Fibroblast of lung (primary cell): ENCODE results near the gene RPS21.

Experiments used
- EZH2 ChIP-seq: IDR thresholded peaks from 2 replicates; pipeline ENCODE4 v1.5.1; 2012; ENCODE audit warnings: low read length, control low read depth, mild to moderate bottlenecking; ENCODE audit errors: missing control alignments
- TF ChIP-seq, protein P1 (sequence below), 2 donors: IDR thresholded peaks in 1 of 2; conservative IDR thresholded peaks in 1 of 2; 1 replicate in 1 of 2; 2 replicates in 1 of 2; pipeline ENCODE4 v1.5.1; 2011 to 2012; ENCODE audit warnings: low read length in 2 of 2, control low read depth in 1 of 2, inconsistent platforms in 1 of 2, low read depth in 1 of 2, mild to moderate bottlenecking in 1 of 2

DNA sequence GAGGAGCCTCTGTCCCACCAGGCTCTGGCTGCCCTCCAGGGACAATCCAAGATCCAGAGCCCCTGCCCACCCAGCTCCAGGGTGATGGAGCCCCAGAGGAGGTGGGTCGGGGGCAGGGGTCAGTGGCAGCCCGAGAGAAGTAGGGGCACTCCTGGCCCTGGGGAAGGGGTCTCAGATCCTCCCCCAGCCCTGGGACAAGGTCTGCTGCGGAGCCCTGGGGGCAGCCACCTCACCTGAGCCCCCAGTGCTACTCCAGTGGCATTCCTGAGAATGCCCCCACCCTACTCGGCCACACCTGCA, 17.1 kb upstream of the RPS21 start:
- TF ChIP-seq, protein P1, sequence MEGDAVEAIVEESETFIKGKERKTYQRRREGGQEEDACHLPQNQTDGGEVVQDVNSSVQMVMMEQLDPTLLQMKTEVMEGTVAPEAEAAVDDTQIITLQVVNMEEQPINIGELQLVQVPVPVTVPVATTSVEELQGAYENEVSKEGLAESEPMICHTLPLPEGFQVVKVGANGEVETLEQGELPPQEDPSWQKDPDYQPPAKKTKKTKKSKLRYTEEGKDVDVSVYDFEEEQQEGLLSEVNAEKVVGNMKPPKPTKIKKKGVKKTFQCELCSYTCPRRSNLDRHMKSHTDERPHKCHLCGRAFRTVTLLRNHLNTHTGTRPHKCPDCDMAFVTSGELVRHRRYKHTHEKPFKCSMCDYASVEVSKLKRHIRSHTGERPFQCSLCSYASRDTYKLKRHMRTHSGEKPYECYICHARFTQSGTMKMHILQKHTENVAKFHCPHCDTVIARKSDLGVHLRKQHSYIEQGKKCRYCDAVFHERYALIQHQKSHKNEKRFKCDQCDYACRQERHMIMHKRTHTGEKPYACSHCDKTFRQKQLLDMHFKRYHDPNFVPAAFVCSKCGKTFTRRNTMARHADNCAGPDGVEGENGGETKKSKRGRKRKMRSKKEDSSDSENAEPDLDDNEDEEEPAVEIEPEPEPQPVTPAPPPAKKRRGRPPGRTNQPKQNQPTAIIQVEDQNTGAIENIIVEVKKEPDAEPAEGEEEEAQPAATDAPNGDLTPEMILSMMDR (conservative IDR thresholded peaks at IDR 0.05 in 1 of 2, IDR thresholded peaks at IDR 0.05 in 1 of 2; ENCODE audit: low read depth in 1 of 2, low read length in 2 of 2): no peak
- TF ChIP-seq EZH2: no peak
